Left forelimb (tissue), 1 donor: ENCODE measurements around the gene RNF225.
"Not testable (repeated sequence)": the region's sequence is repeated elsewhere in the genome, so short reads cannot be mapped to it uniquely, and the experiment has no call there.

Source experiments
- DNase-seq: peaks from one replicate; pipeline ENCODE4 v3.0.0-alpha.2; 2018; ENCODE audit warnings: low spot score

Gene RNF225

DNA sequence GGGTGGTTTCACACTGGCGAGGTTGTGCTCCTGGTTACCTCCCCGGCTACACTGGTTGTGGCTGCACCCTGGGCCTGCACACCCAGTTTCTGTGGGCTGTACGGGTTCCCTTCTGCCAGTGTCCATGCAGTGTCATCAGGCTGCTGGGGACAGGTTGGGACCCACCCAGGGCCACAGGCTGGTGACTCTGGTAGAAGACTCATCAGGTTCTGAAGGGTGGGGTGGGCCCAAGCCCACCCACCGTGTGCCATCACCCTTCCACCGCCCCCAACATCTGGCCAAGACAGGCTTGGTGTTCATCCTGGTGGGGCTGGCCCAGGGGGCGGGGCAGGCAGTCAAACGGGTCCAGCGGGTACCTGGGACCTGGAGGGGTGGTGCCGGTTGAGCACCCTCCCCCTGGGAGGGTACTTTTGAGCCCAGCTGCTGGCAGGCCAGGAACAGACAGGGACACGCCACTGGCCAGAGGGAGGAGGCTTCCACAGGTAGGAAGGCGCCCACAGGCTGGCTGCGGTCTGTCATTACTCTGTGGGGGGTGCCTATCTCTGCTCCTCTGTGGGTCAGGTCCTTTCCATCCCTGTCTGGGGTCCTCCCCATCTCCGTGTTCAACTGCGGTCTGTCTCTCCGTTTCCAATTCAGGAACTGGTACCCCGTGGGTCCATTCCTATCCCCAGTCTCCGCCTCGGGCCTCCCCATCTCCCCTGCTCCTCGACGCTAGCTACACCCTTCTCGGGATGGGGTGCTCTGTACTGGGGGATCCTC, at the start of gene RNF225:
Gene RNF225 (plus strand): TSS at position 437 of the 759 bp plus-strand sequence. CDS start 434 bp downstream, outside the sequence.
- DNase-seq: no peak

GRCh38 chr19:58346961-58347929, 48.2 kb upstream of the RNF225 start:
- peak; percentile 72 for DNase-seq

GRCh38 chr19:58348080-58348479, 47.4 kb upstream of the RNF225 start:
- not testable (repeated sequence) for DNase-seq

DNA sequence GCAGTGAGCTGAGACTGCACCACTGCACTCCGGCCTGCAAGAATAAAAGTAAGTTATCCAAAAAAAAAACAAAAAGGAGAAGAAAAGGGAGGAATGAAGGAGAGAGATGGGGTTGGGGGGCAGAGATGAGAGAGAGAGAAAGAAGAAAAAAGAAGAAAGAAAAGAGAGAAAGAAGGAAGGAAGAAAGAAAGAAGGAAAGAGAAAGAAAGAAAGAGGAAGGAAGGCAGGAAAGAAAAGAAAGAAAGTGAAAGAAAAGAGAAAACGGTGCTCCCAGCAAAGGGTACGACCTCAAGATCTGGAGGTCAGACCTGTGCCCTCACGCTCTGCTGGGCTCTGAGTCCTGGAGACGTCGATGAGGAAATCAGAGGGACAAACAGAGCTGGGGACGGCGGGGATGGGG, 45.9 kb upstream of the RNF225 start:
- no peak for DNase-seq

DNA sequence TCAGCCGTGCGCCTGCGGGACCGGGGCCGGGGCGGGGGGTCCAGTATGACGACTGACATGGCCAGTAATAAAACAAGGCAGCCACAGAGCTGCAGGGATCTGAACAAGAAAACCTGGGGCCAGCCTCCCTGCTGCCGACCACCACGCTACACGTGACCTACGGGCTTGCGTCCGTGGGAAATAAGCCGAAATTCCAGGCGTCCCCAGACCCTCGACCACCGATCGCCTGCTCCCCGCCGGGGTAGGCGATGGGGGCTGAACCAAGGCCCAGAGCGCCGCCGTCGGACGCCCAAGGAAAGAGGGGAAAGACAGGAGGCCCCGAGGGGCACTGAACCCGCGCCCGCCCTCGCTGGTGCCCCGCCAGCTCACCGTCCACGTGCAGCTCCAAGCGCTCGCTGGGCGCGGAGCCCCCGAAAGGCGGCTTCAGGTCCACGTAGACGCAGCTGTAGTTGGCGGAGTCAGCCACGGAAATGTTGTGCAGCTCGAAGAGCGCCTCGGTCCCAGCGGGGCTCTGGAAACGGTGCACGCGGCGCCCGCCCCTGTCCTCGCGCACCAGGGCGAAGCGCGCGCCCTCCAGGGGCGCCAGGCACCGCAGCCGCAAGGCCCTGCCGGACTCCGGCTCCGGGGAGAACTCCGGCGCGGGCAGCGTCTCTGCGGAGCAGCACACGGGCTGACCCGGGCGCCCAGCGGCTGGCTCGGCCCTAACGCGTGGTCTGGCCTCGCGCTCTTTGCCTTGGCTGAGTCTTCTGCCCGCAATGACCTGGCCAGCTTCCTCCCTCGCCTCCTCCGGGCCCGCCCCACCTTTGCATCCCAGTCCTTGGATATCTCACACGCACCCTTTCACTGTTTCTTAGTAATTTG, 45.2 kb upstream of the RNF225 start:
- DNase-seq: peak; percentile 62

GRCh38 chr19:58350871-58351557, 44.4 kb upstream of the RNF225 start:
- no peak for DNase-seq

- no peak for DNase-seq
These were observed 43.9 kb upstream of the RNF225 start for GRCh38 chr19:58351558-58351878.

GRCh38 chr19:58351990-58352755, 43.3 kb upstream of the RNF225 start:
- peak; percentile 50 for DNase-seq

DNA sequence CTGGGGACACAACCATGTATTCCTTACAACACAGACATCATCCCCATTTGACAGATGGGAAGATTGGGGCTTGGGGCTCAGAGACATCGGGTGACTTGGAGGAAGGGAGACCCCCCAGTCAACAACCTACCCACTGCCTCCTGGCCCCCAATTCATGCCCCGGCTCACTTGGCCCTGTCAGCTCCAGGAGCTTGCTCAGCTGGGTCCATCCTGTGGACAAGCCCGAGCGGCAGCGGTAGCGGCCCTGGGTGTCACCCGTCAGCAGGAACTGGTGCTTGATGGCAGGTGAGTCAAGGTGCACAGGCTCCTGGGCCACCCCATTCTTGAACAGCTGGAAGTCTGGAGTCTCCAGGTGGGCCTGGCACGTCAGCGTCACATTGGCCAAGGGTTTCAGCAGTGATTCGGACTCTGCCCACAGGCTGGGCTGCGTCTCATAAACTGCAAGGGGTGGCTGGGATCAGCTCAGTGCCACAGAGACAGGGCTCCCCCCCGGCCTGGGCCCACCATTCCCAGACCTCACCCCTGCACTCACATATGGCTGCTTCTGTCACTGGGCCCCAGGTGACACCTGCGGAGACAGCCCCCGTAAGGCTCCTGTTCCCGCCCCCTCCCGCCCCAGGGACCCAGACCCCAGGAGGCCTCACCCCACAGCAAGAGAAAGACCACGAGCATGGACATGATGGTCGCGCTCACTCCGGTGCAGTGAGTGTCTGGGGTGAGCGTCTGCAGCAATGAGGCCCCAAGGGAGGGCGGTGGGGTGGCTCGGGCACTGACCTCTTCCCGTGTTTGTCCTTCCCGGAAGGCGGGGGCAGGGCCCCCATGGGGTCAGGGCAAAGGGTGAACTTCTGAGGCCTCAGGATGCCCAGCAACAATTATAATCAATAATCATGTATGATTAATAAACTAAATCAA, 42.4 kb upstream of the RNF225 start, which contains the start of gene A1BG:
Gene A1BG (minus strand): TSS at position 733 of the 912 bp plus-strand sequence. CDS start 55 bp downstream, at position 678.
- peak; percentile 59 for DNase-seq

GRCh38 chr19:58353717-58354477, 41.6 kb upstream of the RNF225 start:
- DNase-seq: no peak

DNA sequence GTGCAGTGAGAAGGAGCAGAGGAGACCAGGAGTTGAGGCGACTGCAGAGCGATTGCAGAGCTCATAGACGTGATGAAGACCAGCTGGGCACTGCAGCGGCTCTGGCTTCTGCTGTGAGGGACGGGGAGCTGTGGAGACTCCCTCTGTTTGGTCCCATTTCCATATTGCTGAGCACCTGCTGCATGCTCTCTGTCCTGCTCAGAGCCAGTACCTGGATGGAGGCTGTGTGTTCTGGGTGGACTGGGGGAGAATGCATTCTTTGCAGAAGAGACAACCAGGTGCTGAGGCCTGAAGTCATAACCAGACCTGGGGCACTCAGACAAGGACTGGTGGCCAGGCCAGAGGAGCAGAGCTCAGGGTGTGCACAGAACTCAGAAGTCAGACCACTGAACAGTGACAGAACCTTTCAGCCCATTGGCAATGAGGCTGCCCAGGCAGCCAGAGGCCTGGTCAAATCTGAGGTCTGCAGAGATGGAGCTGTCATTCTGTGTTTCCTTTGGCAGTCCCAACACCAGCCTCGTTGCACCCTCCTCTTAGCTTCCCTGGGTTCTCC, 40.9 kb upstream of the RNF225 start:
- DNase-seq: no peak

DNA sequence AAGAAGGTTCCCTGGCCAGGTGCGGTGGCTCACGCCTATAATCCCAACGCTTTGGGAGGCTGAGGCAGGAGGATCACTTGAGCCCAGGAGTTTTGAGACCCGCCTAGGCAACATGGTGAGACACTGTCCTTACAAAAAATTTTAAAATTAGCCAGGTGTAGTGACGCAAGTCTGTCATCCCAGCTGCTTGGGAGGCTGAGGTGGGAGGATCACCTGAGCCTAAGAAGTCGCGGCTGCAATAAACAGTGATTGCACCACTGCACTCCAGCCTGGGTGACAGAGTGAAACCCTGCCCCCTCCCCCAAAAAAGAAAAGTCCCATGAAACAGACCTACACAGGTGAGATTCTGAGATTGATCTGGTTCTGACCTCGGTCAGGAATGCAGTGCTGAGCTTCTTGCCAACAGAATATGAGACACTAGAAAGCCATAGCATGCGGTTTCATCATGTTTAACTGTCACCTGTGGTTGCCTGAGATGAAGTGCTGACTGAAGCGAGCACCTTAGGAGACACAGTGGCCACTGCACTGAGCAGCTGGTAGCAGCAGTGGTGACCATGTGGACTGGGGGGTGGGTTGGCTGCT, 40.1 kb upstream of the RNF225 start:
- DNase-seq: peak; percentile 48

DNA sequence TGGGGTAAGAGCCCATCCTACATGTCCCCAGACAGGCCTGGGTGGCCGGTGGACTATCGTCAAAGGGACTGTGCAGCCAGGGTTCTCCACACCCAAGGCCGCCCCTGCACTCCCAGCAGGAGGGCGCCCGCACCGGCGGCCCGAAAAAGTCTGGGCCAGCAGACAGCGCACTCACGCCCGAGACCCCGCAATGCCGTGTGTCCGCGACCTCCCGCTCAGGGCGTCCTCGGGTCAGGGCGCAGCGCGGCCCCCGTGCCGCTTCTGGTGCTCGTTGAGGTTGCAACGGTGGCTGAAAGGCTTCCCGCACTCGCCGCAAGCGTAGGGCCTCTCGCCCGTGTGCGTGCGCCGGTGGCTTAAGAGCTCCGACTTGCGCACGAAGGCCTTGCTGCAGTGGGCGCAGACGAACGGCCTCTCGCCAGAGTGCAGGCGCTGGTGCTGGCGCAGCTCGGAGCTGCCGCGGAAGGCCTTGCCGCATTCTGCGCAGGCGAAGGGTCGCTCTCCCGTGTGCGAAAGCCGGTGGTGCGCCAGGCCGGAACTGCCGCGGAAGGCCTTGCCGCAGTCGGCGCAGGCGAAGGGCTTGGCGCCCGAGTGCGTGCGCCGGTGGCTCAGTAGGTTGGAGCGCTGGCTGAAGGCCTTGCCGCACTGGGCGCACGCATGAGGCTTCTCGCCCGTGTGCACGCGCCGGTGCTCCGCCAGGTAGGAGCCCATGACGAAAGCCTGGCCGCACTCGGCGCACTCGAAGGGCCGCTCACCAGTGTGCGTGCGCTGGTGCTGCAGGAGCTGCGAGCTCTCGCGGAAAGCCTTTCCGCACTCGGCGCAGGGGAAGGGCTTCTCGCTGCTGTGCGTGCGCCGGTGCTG, 39.3 kb upstream of the RNF225 start:
- peak; percentile 72 for DNase-seq

GRCh38 chr19:58356766-58357480, 38.5 kb upstream of the RNF225 start:
- peak; percentile 71 for DNase-seq

DNA sequence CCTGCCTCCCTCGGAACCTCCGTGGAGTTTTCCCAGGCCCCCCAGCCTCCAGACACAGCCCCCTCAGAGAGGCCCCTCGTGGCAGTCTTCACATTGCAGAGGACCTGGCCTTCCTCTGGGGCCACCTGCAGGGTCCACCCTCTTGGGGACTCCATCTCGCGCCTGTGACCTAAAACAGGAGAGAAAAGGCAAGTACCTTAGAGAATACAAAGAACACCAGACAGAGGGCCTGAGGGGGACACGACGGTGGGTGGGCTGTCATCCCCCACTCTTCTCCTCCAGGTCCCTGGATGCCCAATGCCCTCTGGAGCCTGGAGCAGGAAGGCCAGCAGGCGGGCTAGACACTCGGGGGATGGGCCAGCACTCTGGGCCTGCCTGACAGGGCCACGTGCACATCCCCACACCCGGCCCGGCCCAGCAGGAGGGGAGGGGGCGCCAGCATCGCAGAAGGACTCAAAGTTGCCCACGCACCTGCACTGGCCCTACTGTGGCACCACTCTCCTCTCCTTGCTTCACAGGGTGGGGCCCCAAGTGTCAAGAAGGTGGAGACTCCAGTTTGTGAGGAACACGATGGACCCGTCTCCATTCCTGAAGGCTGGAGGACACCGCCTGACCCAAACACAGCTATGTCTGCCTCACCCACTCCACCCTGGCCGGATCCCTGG, 37.8 kb upstream of the RNF225 start:
- DNase-seq: peak; percentile 34

DNA sequence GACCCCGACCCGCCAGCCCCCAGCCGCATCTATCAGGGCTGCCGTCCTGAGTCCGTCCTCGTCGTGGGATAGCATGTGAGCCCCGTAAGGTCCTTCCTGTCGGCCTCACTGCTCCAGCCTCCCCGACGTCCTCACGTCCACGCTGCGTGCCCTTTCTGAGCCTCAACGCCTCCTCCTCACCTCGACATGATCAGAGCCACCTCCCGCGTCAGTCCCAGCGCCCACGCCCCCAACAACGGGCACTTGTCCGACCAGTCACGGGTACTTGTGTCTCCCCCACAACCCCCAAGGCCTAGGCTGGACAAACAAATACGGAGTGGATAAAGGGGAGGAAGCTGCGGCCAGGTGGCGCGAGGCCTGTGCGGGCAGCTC, 33.6 kb upstream of the RNF225 start:
- no peak for DNase-seq
